Urinary bladder (tissue), 4 donors: Measurements from ENCODE around the gene TMEM164. TPM values are rescaled to one million over a fixed set of nuclear protein-coding genes. Genes with fewer than 3 reads are reported as not detected.

Source experiments
- DNase-seq: peaks from one replicate; pipeline ENCODE4 v3.0.0-alpha.2; 2015; ENCODE audit errors: extremely low spot score
- H3K27ac ChIP-seq: one replicate; pipeline ENCODE4 v1.5.1; 2013; ENCODE audit warnings: low read depth, mild to moderate bottlenecking, moderate library complexity
- H3K36me3 ChIP-seq: one replicate; pipeline ENCODE4 v1.6.1; 2013; ENCODE audit warnings: mild to moderate bottlenecking, moderate library complexity; ENCODE audit not compliant: insufficient read depth
- H3K4me1 ChIP-seq: one replicate; pipeline ENCODE4 v1.6.1; 2013; ENCODE audit warnings: mild to moderate bottlenecking, moderate library complexity; ENCODE audit not compliant: insufficient read depth
- H3K4me3 ChIP-seq: one replicate; pipeline ENCODE4 v1.5.1; 2013; ENCODE audit warnings: low read depth, low read length
- WGBS: extraction: QIAGEN DNeasy Blood & Tissue Kit; methylation state at CpG from one replicate; pipeline ENCODE4 v1.1.7; 2013; 5-methylcytosine and 5-hydroxymethylcytosine counted together
- polyA plus RNA-seq: library from polyadenylated mRNA; stranded (reverse); fragments of 200-250 nt; gene quantifications from one replicate; pipeline ENCODE4 v1.2.3, GENCODE V29; 2013
- total RNA-seq: library from RNA; depleted of rRNA; stranded (reverse); fragments of >200 nt; gene quantifications from one replicate; pipeline ENCODE4 v1.2.3, GENCODE V29; 2014
- donor health status: healthy with polysubstance abuse.
- donor health status: healthy.

The TMEM164 gene
- total and polyA plus RNA-seq, 2 donors: 10.3 to 12.4 TPM

DNA sequence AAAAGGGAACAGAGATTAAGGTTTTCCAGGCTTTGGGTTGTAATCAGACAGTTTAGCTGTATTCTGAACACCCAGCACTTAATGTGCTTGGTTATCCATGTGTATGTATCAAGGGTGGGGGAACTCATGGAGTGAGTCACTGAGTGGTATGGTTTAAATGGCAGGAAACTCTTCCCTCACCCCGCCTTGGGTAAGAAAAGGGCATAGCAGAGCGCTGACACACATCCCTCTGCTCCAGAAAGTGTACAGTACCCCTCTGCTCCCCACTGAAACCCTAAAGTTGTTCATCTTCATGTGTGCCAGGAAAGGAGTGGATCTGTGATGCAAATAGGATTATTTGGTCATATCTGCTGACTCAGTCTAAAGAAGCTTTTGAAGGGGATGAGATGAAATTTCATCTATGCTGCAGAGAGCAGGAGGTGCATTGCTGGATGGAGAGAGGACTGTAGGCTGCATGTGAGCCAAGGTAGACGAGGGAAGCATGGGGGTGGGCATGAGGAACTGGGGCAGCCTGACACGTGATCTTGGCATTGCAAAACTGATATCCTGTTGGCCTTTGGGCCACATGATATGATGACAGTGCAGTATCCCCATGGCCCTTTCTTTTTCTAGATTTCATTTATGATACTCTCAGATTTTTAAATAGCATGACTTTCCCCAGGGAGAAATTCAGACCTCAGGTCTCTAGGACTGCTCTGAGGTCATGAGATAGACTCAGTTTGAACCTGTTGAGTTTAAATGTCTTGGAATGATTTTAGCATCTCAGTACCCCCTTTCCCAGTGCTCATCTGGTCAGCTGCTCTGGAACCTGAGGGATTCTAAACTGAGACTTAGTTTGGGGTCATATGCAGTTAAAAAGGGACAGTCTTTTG lies 84.8 kb downstream of the TMEM164 start:
- 85% methylated on average over 4 of the region's 4 CpGs for WGBS
- H3K27ac ChIP-seq: no peak overlapping the region
- no peak overlapping the region for H3K4me3 ChIP-seq
- no peaks in the 10 kb centered on the region for H3K4me1 ChIP-seq
- H3K36me3 ChIP-seq: no peaks in the 10 kb centered on the region
- DNase-seq: no peak

DNA sequence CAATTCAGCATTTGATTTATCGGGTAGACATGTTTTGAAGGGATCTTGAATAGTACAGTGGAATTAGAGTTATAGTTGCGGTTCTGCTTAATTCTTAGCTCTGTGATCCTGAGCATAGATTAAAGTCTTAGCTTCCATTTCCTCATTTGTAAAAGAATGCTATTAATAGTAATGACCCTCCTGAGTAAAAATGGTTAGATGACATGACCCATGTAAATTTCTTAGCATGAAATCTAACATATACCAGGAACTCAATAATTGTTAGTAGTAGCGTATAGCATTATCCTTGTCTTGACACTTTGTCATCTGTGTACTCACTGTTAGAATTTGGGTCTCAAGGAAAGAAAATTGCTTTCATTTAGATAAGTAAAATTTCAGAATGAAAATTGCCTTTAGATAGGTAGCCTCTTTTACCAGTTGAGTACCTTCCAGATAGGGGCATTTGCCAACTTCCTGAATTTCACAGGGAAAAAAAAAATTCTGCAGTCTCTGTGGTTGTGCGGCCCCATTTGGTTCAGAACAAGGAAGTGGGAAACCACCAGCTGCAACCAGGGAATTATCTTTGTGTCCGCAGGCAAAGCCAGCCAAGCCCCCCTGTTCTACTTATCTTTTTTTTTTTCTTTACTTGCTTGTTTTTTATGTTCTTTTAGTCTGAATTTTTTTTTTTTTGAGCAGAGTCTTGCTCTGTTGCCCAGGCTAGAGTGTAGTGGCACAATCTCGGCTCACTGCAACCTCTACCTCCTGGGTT lies 86.9 kb downstream of the TMEM164 start:
- Histone ChIP-seq H3K27ac (no peak overlapping the region), H3K4me1 (no peaks in the 10 kb centered on the region), H3K36me3 (no peaks in the 10 kb centered on the region), H3K4me3 (no peak overlapping the region)
- no peak for DNase-seq
- 85% methylated on average over 6 of the region's 6 CpGs for WGBS

DNA sequence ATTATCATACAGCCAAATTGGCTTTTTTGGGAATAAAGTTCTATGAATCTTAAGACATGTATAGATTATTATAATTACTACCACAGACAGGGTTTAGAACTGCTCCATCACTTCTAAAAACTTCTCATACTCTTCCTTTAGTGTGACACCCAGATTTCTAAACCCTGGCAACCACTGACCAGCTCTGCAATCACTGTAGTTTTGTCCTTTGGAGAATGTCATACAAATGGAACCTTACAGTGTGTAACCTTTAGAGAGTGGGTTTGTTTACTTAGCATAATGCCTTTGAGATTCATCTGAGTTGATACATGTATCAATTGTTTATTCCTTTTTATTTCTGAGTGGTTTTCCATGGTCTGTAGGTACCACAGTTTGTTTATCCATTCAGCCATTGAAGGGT lies 95.0 kb downstream of the TMEM164 start:
- no peaks in the 10 kb centered on the region for H3K4me1 ChIP-seq
- H3K27ac ChIP-seq: no peak overlapping the region
- no peak overlapping the region for H3K4me3 ChIP-seq
- DNase-seq: no peak
- H3K36me3 ChIP-seq: no peaks in the 10 kb centered on the region

DNA sequence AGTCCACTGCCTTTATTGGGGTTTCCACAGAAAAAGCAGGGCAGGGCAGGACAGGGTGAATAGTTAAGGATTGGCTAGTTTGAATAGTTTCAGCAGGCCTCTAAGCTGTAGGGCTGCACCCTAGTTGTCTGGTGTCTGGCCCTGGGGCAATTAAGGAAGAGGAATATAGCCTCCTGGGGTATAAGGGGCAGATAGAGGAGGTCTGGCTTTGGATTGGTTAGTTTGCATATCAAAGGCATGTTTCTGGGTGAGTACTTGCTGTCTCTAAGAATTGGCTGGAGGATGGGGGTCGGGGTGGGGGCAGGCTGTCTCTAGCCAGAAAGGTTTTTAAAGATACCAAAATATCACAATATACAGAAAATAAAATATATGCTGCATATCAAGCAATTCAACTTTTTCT lies 100.4 kb downstream of the TMEM164 start:
- no peak for DNase-seq
- no peak overlapping the region for H3K4me3 ChIP-seq
- no peaks in the 10 kb centered on the region for H3K4me1 ChIP-seq
- 100% methylated on average over 1 of the region's 1 CpG for WGBS
- H3K36me3 ChIP-seq: no peaks in the 10 kb centered on the region
- H3K27ac ChIP-seq: no peak overlapping the region

DNA sequence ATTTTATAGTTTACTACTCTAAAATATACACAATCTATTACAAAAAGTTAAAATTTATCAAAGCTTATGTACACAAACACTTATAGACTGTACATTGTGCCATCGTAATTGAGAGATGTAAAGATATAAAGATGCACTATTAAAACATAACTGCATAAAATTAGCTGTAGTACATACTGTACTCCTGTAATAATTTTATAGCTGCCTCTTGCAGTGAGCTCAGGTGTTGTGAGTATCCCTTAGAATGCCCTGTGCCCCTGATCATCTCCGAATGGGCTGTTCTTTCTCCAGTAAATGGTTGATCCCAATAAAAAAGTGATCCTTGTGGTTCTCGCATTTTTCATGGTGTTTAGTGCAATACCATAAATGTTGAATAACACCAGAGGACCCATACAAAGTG lies 101.2 kb downstream of the TMEM164 start:
- Histone ChIP-seq H3K4me1 (no peaks in the 10 kb centered on the region), H3K4me3 (no peak overlapping the region), H3K36me3 (no peaks in the 10 kb centered on the region), H3K27ac (no peak overlapping the region)
- DNase-seq: no peak
- 89% methylated on average over 3 of the region's 3 CpGs for WGBS

DNA sequence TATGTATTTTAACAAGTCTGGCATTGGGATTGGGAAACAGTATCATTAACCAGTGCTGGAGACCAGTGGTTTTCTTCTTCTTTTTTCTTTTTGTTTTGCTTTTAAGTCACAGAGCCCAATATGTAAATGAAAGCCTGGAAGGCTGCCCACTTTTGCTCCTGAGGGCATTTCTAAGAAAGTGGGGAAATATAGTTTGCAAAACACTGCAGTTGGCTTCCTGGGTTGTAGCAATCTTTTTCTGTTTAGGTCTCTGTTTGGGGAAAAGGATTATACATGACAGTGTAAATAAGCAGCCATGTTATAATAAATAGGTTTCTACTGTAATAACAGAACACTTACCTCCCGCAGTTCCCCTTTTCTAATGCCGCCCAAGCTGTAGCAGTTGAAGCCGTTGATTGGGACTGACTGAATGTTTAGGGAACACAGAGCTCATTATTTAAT lies 105.5 kb downstream of the TMEM164 start:
- no peak for DNase-seq
- no peak overlapping the region for H3K27ac ChIP-seq
- no peaks in the 10 kb centered on the region for H3K36me3 ChIP-seq
- WGBS: 79% methylated on average over 3 of the region's 3 CpGs
- no peaks in the 10 kb centered on the region for H3K4me1 ChIP-seq
- H3K4me3 ChIP-seq: no peak overlapping the region

DNA sequence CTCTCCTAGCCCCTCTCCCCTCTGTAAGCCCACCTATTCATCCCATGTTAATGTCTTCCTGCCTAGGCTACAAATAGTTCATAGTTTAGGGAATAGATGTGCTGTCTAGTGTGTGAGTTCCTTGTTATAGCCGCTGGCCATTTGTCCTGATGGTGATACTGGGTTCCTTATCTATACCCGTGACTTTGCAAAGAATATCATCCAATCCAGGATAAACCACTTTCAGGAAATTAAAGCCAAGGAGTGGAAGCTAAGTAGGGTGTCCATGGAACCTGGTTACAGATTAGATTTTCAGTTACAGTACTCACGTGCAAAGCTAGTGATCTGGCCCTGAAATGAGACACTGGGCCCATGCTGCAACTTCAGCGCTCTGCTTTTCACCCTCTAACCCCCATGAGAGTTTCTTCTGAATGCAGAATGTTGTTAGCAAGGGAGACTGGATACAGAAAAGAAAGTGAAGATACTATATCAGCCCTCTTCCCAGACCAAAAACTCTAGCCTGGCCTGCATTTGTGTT lies 111.4 kb downstream of the TMEM164 start:
- H3K36me3 ChIP-seq: no peaks in the 10 kb centered on the region
- DNase-seq: no peak
- H3K27ac ChIP-seq: no peak overlapping the region
- no peaks in the 10 kb centered on the region for H3K4me1 ChIP-seq
- WGBS: 92% methylated on average over 4 of the region's 4 CpGs
- H3K4me3 ChIP-seq: no peak overlapping the region

DNA sequence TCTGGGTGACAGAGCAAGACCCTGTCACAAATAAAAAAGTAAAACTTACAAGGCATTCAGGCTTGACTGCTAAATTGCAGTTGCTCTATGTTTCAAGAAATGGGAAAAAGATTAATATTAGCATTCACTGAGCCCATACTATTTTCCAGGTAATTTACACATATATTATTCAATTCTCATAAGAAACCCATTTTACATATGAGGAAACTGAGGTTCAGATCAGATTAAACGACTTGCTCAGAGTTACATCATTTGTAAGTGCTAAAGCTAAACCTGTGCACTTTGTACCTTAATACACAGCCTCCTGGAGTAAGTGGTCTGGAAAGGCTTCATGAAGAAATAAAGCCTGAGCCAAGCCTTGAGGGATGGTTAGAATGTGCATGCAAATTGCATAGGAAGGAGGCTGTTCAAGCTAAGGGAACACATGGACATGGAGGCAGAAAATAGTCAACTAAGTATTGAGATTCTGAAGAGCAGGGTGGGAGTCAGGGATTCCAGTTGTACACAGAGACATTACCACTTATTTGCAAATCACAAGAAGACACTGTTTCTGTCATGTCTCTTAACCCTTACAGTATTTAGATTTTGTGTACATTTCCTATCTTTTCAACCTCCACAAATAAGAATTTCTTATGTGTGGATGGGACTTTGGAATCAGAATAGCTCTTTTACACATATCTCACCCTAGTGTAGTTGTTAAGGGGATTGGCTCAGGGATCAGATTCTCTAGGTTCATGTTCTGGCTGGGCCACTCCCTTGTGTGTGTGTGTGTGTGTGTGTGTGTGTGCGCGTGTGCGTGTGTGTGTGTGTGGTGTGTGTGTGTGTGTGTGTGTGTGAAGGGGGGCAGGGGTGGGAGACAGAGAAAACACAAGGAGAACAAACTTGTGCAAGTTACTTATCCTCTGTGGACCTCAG lies 113.4 kb downstream of the TMEM164 start:
- no peak for DNase-seq
- Histone ChIP-seq H3K4me3 (no peak overlapping the region), H3K4me1 (no peaks in the 10 kb centered on the region), H3K36me3 (no peaks in the 10 kb centered on the region), H3K27ac (no peak overlapping the region)
- 88% methylated on average over 4 of the region's 4 CpGs for whole genome bisulfite sequencing

DNA sequence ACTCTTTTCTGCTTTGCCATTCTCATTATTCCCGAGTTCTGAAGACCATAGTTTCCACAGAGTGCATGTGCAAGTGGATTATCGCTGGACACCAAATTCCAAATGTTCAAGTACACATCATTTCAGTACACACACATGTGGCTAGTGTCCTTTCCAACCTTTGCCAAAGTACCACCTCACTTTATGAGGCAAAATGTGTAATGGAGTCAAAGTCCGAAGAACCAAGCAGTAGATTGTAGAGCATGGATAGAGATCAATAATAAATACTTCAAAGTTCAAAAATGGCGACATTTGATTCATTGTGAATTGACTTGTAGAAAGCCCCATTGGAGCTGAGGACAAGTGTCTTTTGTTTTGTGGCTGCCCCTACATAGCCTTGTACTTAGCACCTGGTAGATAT lies 115.6 kb downstream of the TMEM164 start:
- Histone ChIP-seq H3K36me3 (no peaks in the 10 kb centered on the region), H3K27ac (no peak overlapping the region), H3K4me3 (no peak overlapping the region), H3K4me1 (no peaks in the 10 kb centered on the region)
- no peak for DNase-seq
- 97% methylated on average over 4 of the region's 4 CpGs for WGBS

DNA sequence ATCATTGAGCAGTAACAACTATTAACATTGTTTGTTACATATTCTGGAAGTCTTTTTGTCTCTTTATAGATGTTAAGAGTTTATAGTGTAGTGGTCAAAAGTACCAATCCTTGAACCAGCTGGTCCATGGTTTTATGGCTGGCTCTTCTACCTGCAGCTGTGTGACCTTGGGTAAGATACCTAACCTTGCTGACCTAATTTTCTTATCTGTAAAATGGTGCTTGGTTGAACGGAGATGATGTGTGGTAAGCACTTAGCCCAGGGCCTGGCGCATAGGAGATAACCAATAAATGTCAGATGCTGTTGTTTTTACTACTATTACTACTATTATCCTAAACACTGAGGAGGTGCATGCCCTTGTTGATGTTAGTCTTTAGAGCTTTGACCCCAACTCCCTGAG lies 116.6 kb downstream of the TMEM164 start:
- H3K4me1 ChIP-seq: no peaks in the 10 kb centered on the region
- no peak overlapping the region for H3K27ac ChIP-seq
- DNase-seq: no peak
- 90% methylated on average over 2 of the region's 2 CpGs for WGBS
- no peaks in the 10 kb centered on the region for H3K36me3 ChIP-seq
- H3K4me3 ChIP-seq: no peak overlapping the region

DNA sequence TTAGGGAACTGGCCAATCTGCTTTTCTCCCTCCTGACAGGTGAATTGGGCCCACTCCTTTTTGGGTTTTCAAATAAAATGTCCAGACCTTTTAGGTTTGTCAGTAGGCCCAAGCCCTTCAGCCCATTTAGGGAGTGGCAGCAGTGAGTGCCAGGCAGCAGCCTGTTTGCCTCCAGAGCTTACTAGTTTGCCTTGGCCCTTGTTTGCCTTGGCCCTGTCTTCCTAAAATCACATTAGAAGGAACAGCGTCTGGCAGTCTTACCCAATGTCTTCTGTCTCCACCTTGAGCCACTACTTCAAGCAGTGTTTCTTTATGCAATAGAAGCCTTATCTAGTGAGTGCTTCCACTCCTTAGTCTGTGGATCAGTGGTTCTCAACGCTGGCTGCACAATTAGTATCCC lies 117.1 kb downstream of the TMEM164 start:
- H3K36me3 ChIP-seq: no peaks in the 10 kb centered on the region
- H3K4me3 ChIP-seq: no peak overlapping the region
- WGBS: 67% methylated on average over 2 of the region's 2 CpGs
- H3K4me1 ChIP-seq: no peaks in the 10 kb centered on the region
- no peak for DNase-seq
- H3K27ac ChIP-seq: no peak overlapping the region

DNA sequence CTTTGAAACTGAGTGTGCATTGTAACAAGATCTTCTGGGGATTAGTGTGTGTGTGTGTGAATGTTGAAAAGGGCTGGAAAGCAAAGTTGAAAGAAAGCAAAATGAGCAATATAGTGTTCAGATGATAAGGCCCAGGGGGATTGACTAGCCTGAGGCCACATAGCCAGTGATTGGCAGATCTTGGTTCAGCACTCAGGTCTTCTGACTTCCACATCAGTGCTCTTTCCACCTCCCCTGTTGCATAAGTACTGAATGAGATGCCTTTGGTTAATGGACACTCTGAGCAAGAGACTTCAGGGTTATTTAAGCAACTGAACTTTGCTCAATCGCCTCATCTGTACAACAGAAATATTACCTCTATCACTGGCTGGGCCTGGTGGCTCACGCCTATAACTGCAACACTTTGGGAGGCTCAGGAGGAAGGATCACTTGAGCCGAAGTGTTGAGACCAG lies 120.4 kb downstream of the TMEM164 start:
- 95% methylated on average over 3 of the region's 3 CpGs for WGBS
- H3K4me1 ChIP-seq: no peaks in the 10 kb centered on the region
- H3K4me3 ChIP-seq: no peak overlapping the region
- no peaks in the 10 kb centered on the region for H3K36me3 ChIP-seq
- H3K27ac ChIP-seq: no peak overlapping the region
- no peak for DNase-seq

DNA sequence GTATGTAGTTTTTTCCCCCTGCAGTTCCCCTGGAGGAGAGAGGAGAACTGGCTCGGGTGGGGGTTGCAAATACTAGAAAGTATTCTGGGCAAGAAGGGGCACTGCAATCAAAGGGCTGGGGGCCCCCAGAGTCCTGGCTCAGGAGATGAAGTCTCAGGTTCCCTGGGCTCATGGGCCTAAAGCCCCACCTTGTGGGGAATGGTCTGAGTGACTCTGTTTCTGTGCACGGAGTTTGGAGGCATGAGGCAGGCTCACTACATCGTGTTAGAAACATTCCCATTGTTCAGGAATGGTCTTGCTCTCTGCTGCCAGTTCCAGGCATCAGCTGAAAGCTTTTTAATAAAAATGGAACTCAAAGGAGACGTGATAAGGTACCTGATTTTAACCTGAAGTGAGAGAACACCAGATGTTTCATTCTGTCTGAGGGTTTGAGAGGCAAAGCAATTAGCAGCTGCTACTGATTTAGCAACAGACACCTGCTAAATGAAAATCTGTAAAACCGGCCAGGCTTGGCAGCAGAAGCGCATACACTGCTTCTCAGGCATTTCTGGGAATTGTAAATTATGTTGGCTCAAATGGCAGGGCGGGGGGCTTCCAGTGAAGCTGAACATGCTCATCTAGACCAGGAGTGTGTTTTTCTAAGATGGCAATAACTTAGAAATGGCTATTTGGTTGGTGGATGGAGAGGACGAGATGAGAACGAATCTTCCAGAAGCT lies 122.7 kb downstream of the TMEM164 start:
- 71% methylated on average over 9 of the region's 9 CpGs for WGBS
- DNase-seq: no peak
- no peak overlapping the region for H3K27ac ChIP-seq
- no peaks in the 10 kb centered on the region for H3K36me3 ChIP-seq
- no peak overlapping the region for H3K4me3 ChIP-seq
- no peaks in the 10 kb centered on the region for H3K4me1 ChIP-seq
